Bronchial epithelial cell (primary cell): ENCODE measurements around the gene PSTPIP1. TPM values are rescaled to one million over a fixed set of nuclear protein-coding genes. Genes with fewer than 3 reads are reported as not detected.

ENCODE experiments used
- DNase-seq: peaks from one replicate; pipeline ENCODE4 v3.0.0-alpha.2; 2010; ENCODE audit warnings: low read depth
- FAIRE-seq: peaks from 2 replicates; lab custom pipeline; 2011; peaks lifted over from hg19 to GRCh38; lab: Jason Lieb, UNC
- H3K27me3 ChIP-seq: 2 replicates; pipeline ENCODE4 v1.5.1; 2011; ENCODE audit warnings: low read length; ENCODE audit not compliant: control insufficient read depth, insufficient read depth
- H3K36me3 ChIP-seq: 2 replicates; pipeline ENCODE4 v1.5.1; 2011; ENCODE audit warnings: low read length; ENCODE audit not compliant: control insufficient read depth, insufficient read depth
- H3K4me3 ChIP-seq: 2 replicates; pipeline ENCODE4 v1.5.1; 2011; ENCODE audit warnings: mild to moderate bottlenecking, low read depth, low read length, control low read depth
- total RNA-seq: library from RNA; depleted of rRNA; stranded (reverse); fragments of >200 nt; gene quantifications from 2 replicates; pipeline ENCODE4 v1.2.1, GENCODE V29; 2014
- TF ChIP-seq, protein P1 (sequence below): IDR thresholded peaks from 2 replicates; pipeline ENCODE4 v1.5.1; 2011; ENCODE audit warnings: mild to moderate bottlenecking, moderate library complexity, low read length, control low read depth, inconsistent platforms; ENCODE audit not compliant: insufficient read depth, severe bottlenecking

PSTPIP1 gene
- total RNA-seq, 1 donor from 2014 or later = not detected

DNA sequence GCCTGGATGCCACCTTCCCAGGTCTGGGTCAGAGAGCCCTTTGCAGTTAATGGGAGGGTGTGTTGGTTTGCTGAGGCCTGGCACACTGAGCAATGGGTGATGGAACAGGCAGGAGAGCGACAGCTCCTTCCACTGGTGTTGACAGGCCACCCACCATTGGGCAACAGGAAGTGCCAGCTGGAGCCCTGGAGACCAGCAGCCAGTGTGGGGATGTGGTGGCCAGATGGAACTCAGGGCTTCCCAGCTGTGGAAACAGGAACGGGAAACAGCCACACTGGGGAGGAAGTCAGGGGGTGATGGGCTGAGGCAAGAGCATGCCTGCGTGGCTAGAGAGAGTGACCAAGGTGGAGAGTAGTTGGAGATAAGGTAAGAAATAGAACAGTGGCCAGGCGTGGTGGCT lies 9.3 kb downstream of the PSTPIP1 start:
- H3K27me3 ChIP-seq = no peaks in the 10 kb centered on the region
- TF ChIP-seq, protein P1, sequence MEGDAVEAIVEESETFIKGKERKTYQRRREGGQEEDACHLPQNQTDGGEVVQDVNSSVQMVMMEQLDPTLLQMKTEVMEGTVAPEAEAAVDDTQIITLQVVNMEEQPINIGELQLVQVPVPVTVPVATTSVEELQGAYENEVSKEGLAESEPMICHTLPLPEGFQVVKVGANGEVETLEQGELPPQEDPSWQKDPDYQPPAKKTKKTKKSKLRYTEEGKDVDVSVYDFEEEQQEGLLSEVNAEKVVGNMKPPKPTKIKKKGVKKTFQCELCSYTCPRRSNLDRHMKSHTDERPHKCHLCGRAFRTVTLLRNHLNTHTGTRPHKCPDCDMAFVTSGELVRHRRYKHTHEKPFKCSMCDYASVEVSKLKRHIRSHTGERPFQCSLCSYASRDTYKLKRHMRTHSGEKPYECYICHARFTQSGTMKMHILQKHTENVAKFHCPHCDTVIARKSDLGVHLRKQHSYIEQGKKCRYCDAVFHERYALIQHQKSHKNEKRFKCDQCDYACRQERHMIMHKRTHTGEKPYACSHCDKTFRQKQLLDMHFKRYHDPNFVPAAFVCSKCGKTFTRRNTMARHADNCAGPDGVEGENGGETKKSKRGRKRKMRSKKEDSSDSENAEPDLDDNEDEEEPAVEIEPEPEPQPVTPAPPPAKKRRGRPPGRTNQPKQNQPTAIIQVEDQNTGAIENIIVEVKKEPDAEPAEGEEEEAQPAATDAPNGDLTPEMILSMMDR = no peak
- no peaks in the 10 kb centered on the region for H3K36me3 ChIP-seq
- DNase-seq (no peak), FAIRE-seq (no peak)
- no peak overlapping the region for H3K4me3 ChIP-seq

GRCh38 chr15:77009176-77009575 lies 14.2 kb downstream of the PSTPIP1 start:
- FAIRE-seq = no peak
- DNase-seq = no peak
- H3K27me3 ChIP-seq = no peaks in the 10 kb centered on the region
- no peak overlapping the region for H3K4me3 ChIP-seq
- TF ChIP-seq, protein P1 = no peak
- H3K36me3 ChIP-seq = no peaks in the 10 kb centered on the region

- FAIRE-seq (no peak), DNase-seq (no peak)
- no peaks in the 10 kb centered on the region for H3K36me3 ChIP-seq
- TF ChIP-seq, protein P1 = no peak
- H3K4me3 ChIP-seq = no peak overlapping the region
- H3K27me3 ChIP-seq = no peaks in the 10 kb centered on the region
Measured at GRCh38 chr15:77009646-77010311, 14.9 kb downstream of the PSTPIP1 start.

GRCh38 chr15:77010312-77010686 lies 15.4 kb downstream of the PSTPIP1 start:
- DNase-seq = no peak
- TF ChIP-seq, protein P1 = no peak
- H3K36me3 ChIP-seq = no peaks in the 10 kb centered on the region
- H3K27me3 ChIP-seq = no peaks in the 10 kb centered on the region
- no peak for FAIRE-seq
- H3K4me3 ChIP-seq = no peak overlapping the region

DNA sequence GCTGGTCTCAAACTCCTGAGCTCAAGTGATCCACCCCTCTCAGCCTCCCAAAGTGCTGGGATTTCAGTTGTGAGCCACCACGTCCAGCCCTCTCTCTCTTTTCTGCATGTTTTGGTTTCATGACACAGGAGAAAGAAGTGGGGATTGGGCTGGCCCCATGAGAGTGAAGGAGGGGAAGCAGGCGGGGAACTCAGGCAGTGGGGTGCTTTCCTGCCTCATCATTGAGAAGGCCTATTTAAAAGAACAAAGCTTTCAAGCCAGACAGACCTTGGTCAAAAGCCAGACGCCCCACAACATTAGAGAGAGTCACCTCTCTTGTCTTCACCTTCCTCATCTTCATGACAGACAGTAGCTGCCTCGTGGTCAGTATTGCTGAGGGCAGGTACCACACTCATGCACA lies 15.9 kb downstream of the PSTPIP1 start:
- FAIRE-seq (no peak), DNase-seq (no peak)
- Histone ChIP-seq H3K27me3 (no peaks in the 10 kb centered on the region), H3K4me3 (no peak overlapping the region), H3K36me3 (no peaks in the 10 kb centered on the region)
- TF ChIP-seq, protein P1 = no peak
